RWPE1 (cell line): ENCODE data around the gene MYO18B.

Source experiments
- CTCF ChIA-PET: fragments of 350-600 bp; sonication (Branson Sonifier 250); formaldehyde crosslinking; extraction: SDS; loops from one replicate; lab custom pipeline; 2021; lab: Yijun Ruan, JAX
- POLR2A ChIA-PET: fragments of 400-600 bp; formaldehyde crosslinking; extraction: SDS; loops from one replicate; lab custom pipeline; 2020; ENCODE audit warnings: antibody characterized with exemption; ENCODE audit not compliant: low non-redundant PET; lab: Yijun Ruan, JAX
- DNase-seq: peaks from one replicate; pipeline ENCODE4 v3.0.0; 2012; ENCODE audit warnings: low spot score
- H3K27ac ChIP-seq: fragments of 450-650 bp; 2 replicates; pipeline ENCODE4 v1.5.1; 2017
- CTCF ChIP-seq: fragments of 450-650 bp; conservative IDR thresholded peaks from 2 replicates; pipeline ENCODE4 v1.5.1; 2017; ENCODE audit warnings: low read depth, mild to moderate bottlenecking

Gene MYO18B

GRCh38 chr22:25922141-25922540, 180.2 kb downstream of the MYO18B start:
- ChIA-PET POLR2A (no interaction called here), CTCF (no interaction called here)
- no peak overlapping the region for H3K27ac ChIP-seq
- no peak for TF ChIP-seq CTCF
- DNase-seq: no peak

DNA sequence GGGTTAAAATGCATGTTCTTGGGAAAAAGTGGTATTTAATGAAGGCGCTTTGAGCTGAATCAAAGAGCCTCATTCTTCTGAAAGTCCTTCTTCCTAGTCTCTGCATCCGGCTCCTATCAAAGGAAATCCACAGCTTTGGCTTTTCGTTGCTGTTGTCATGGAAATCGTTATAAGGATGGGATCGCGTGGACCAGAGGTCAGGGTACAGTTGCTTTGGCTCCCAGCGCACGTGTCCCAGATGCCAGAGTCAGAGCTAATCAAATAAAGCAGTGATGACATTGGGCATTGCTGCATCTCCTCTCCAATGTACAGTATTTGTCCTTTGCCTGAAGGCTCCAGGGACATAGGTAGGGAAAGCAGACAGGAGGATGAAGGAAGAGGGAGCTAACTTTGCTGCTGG, 181.9 kb downstream of the MYO18B start:
- TF ChIP-seq CTCF: no peak
- H3K27ac ChIP-seq: no peak overlapping the region
- POLR2A ChIA-PET: no interaction called here
- CTCF ChIA-PET: no interaction called here
- no peak for DNase-seq

DNA sequence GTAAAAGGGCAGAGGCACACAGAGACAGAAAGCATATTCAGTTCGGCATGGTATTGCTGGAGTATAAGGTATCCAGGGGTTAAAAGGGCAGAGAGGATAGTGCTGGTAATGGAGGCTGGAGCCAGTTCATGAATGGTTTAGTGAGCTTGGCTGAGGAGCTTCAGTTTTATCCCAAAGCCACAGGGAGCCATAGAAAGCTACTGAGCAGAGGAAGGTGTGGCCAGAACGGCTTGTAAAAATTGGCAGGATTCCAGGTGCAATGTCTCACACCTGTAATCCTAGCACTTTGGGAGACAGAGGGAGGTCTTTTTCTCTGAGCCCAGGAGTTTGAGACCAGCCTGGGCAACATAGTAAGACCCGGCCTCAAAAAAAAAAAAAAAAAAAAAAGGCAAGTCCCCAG, 186.1 kb downstream of the MYO18B start:
- CTCF ChIA-PET: interaction anchor here (0.7 kb wide), 1 partner anchor 342 kb away, joined by 4 read pairs; no protein-coding TSS in a partner anchor
- POLR2A ChIA-PET: no interaction called here

GRCh38 chr22:25929321-25929878, 187.4 kb downstream of the MYO18B start:
- ChIA-PET CTCF (interaction anchor here (0.6 kb wide), 1 partner anchor 185 kb away, joined by 3 read pairs; no protein-coding TSS in a partner anchor), POLR2A (no interaction called here)
- no peak overlapping the region for H3K27ac ChIP-seq
- TF ChIP-seq CTCF: no peak
- no peak for DNase-seq

More for the DNA sequence above, 186.1 kb downstream of the MYO18B start:
- H3K27ac ChIP-seq: no peak overlapping the region
- DNase-seq: no peak
- no peak for TF ChIP-seq CTCF

- no peak for TF ChIP-seq CTCF
- no peak overlapping the region for H3K27ac ChIP-seq
- DNase-seq: no peak
- CTCF ChIA-PET: no interaction called here
- POLR2A ChIA-PET: no interaction called here
Observed at GRCh38 chr22:25930083-25930482, 188.1 kb downstream of the MYO18B start.

DNA sequence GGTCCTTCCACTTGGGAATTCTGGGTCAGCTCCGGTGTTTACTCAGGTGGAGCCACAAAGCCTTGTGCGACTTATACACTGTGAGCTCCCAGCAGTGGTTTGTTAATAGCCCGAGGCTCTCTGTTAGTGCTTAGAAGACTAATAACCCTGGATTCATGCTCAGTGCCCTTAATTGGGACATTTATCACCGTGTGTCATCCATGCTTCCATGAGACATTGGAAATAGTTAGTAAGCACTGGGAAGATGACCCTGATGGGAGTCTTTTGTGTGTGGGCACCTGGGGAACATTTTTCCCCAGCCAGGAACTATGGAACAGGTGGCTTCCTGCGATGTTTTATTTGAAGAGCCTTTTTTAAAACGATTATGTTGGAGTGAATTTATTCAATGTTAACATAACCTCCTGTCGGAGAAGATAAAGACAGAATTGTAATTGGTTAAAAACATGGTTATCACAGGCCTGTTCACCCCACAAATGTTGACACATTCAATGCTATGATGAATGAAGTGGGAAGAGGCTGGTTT, 188.9 kb downstream of the MYO18B start:
- DNase-seq: no peak
- no peak overlapping the region for H3K27ac ChIP-seq
- no peak for TF ChIP-seq CTCF
- ChIA-PET POLR2A (no interaction called here), CTCF (no interaction called here)
